Skeletal muscle tissue (tissue), 4 donors: Measurements from ENCODE around the gene SKIDA1. TPM values are rescaled to one million over a fixed set of nuclear protein-coding genes. Genes with fewer than 3 reads are reported as not detected.
A peak's percentile ranks its signal among the peaks of the same experiment; 100 is the strongest.

Experiments used
- H3K27ac ChIP-seq: one replicate; pipeline ENCODE4 v1.7.0; 2013; ENCODE audit warnings: mild to moderate bottlenecking, low read depth, low read length, inconsistent platforms
- H3K27me3 ChIP-seq, 3 donors: one replicate each; pipeline ENCODE4 v1.7.0; 2013; ENCODE audit warnings: low read length in 3 of 3; ENCODE audit not compliant: control insufficient read depth in 3 of 3, insufficient read depth in 3 of 3
- H3K36me3 ChIP-seq, 3 donors: one replicate each; pipeline ENCODE4 v1.7.0; 2013; ENCODE audit warnings: low read length in 3 of 3; ENCODE audit not compliant: control insufficient read depth in 3 of 3, insufficient read depth in 3 of 3
- H3K4me1 ChIP-seq, 3 donors: one replicate each; pipeline ENCODE4 v1.7.0; 2013; ENCODE audit warnings: low read length in 3 of 3, mild to moderate bottlenecking in 3 of 3; ENCODE audit not compliant: control insufficient read depth in 3 of 3, insufficient read depth in 3 of 3
- H3K4me3 ChIP-seq, 3 donors: one replicate each; pipeline ENCODE4 v1.7.0; 2013; ENCODE audit warnings: low read length in 3 of 3
- H3K9ac ChIP-seq, 3 donors: one replicate each; pipeline ENCODE4 v1.7.0; 2013; ENCODE audit warnings: low read length in 3 of 3, mild to moderate bottlenecking in 3 of 3, moderate library complexity in 2 of 3, low read depth in 1 of 3
- H3K9me3 ChIP-seq, 3 donors: one replicate each; pipeline ENCODE4 v1.7.0; 2013; ENCODE audit warnings: low read length in 3 of 3; ENCODE audit not compliant: control insufficient read depth in 3 of 3
- total RNA-seq: library from RNA; depleted of rRNA; stranded (reverse); fragments of >200 nt; gene quantifications from one replicate; pipeline ENCODE4 v1.2.3, GENCODE V29; 2014
- donor health status: Osteomylitis.

The SKIDA1 gene
- total RNA-seq, 1 donor from 2014 or later = 2.1 TPM

DNA sequence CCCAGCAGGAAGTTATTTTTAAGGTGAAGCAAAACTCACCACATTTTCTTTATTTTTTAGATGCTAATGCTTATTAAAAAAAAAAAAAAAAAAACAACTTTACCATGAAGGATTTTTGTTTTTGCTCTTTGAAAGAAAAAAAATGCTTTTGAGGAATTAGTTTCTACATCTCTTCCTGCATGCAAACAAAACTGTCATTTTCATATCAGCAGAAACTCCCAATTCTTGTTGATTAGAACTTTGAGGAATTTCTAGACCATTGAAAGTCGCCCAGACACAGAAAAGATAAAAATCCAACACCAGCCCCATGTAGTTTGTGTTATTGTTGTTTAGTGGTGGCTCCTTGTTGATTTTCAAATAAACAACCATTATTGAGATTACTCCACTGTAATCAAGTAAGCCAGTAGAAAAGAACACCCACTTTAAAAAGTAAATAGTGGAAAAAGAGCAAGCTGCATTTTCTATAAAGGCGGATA lies 14.3 kb downstream of the SKIDA1 start:
- no peak overlapping the region for H3K27ac ChIP-seq
- H3K36me3 ChIP-seq = no peaks in the 10 kb centered on the region
- H3K9me3 ChIP-seq = no peaks in the 10 kb centered on the region
- no peak overlapping the region for H3K4me3 ChIP-seq
- peaks cover 10 to 12% (median 11%) of the 10 kb centered on the region in 3 donors for H3K4me1 ChIP-seq
- H3K9ac ChIP-seq = no peak overlapping the region
- H3K27me3 ChIP-seq = peaks cover 0 to 19% (median 7%) of the 10 kb centered on the region in 3 donors

DNA sequence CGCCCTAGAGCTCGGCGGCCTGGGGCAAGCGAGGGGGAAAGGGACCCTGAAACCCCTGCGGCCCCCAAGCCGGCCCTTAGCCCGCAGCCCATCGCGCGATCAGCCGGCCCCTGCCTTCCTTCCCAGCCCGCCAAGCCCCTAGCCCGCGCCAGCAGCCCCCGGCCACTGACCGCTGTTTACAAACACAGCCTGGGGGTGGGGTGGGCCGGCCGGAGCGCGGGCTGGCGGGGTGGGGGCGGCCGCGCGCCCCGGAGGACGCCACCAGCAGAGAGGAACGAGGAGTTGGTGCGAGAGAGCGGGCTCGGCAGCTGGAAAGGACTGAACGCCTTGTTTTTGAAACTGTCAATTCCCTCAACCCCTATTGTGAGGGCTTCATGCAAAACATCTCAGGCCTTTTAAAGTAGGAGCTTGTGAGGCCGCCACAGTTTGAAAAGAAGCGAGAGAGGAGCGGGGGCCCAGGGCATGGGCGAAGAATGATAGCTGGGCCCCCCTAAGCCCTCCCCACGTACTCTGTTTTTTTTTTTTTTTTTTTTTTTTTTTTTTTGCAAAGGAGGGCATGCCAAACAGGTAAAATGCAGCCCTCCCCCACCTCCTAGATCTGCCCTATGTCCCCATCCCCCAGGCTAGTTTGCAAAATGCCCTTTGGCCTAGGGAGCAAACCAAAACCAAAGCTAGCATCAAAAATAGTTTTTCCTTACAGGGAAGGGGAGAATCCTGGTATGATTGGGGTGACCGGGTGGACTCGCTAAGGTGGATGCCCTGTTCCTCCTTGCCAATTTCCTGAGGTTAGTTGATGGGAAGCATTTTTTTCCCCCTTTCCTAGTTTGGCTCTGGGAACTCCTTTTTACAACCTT lies 15.0 kb downstream of the SKIDA1 start:
- Histone ChIP-seq H3K27me3 (peaks cover 0 to 19% (median 7%) of the 10 kb centered on the region in 3 donors), H3K4me3 (peak overlapping the region; percentile 11 to 54 (median 46)), H3K27ac (no peak overlapping the region), H3K4me1 (peaks cover 3 to 6% (median 4%) of the 10 kb centered on the region in 3 donors), H3K9ac (peak overlapping the region in 1 of 3 donors; percentile 18), H3K36me3 (no peaks in the 10 kb centered on the region), H3K9me3 (no peaks in the 10 kb centered on the region)

DNA sequence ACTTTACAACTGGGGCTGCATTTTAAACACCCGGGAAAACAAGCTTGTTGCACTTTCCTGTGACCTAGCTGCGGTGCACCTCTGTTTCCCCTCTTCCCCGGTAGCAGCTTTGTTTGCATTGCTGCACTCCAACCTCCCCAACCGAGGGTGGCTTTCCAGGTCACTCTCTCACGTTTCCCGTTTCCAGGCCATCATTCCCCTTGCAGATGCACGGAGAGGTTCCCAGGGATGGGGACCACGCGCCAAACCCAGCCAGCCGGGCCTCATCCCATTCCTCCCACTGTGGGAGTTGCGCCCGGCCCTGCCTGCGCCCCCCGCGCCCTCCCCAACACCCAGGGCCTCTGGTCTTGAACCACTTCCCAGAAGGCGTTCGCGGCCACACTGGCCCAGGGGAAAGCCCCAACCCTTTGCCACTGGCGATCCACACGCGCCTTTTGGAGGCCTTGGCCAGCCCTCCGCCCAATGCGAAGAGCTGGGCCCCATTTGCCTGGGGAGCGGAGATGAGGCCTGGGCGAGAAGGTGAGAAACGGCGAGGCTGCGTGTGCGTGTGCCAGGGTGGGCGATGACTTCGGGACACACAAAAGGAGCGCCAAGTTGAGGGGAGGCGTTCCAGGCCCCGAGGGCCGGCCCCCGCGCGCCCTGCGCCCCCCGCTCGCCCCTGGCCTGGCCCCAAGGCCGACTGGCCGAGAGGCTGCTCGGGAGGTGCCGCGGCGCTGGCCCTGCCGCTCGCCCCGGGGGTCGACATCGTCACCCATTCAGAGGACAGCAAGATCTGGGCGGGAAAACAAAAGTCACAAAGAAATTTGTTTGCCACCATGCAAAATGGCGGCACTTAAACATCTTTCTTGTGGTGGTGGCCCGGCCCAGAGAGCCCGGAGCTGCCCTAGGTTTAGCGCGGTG lies 15.9 kb downstream of the SKIDA1 start:
- H3K36me3 ChIP-seq = no peaks in the 10 kb centered on the region
- peak overlapping the region; percentile 11 to 54 (median 46) for H3K4me3 ChIP-seq
- peak overlapping the region in 1 of 3 donors; percentile 18 for H3K9ac ChIP-seq
- H3K9me3 ChIP-seq = no peaks in the 10 kb centered on the region
- H3K27ac ChIP-seq = no peak overlapping the region
- peaks cover 0 to 19% (median 3%) of the 10 kb centered on the region in 3 donors for H3K27me3 ChIP-seq
- H3K4me1 ChIP-seq = peaks cover 0 to 6% (median 3%) of the 10 kb centered on the region in 3 donors

DNA sequence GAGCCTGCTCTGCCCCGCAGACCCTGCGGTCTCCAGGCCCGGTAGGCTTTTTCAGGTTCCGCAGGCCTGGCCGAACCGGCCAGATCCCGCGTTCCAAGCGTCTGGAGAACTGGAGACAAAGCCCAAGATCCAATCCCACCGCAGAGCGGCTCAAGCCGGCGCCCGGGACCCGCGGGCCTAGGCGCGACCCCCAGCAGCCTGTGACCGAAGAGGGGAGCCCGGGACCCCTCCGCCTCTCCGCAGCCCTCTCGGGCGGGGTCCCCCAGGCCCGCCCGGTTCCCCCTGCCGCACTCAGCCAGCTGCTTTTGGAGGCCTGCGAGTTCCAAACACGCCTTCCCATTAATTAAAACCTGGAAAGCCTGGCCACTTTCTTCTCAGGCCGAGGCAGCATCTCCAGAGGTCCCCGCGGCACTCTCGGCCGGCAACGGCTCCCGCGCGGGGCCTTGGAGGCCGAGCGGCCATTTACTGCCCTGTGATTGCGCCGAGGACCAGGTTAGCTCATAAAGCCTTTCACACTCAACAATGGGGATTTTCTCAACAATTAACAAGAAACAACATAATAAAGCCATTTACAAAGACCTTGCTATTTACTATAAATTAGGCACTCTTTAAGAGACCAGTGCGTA lies 16.7 kb downstream of the SKIDA1 start:
- Histone ChIP-seq H3K9me3 (no peaks in the 10 kb centered on the region), H3K27ac (no peak overlapping the region), H3K27me3 (peaks cover 0 to 19% (median 3%) of the 10 kb centered on the region in 3 donors), H3K9ac (no peak overlapping the region), H3K4me3 (no peak overlapping the region), H3K36me3 (no peaks in the 10 kb centered on the region), H3K4me1 (peaks cover 0 to 6% (median 3%) of the 10 kb centered on the region in 3 donors)

DNA sequence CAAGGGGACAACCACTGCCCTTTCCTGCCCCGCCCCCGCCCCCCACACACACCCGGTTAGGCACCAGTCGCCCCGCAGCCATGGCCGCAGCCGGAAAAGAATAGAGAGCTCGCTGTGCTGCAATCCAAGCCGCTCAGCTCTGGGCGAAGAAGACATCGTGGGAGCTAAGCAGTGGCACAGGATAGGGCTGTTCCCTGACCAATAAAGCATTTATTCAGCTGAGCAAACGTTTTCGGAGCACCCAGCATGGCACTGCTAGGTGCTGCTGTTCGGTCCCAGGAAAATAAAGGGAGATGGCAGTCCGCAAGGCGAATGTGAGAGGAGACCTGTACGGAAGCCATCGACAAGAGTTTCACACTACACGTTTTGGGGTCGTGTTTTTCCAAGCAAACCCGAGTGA lies 18.3 kb downstream of the SKIDA1 start:
- no peaks in the 10 kb centered on the region for H3K36me3 ChIP-seq
- H3K27ac ChIP-seq = no peak overlapping the region
- H3K9me3 ChIP-seq = no peaks in the 10 kb centered on the region
- H3K9ac ChIP-seq = no peak overlapping the region
- H3K4me1 ChIP-seq = peaks cover 0 to 6% (median 3%) of the 10 kb centered on the region in 3 donors
- peaks cover 0 to 19% (median 3%) of the 10 kb centered on the region in 3 donors for H3K27me3 ChIP-seq
- no peak overlapping the region for H3K4me3 ChIP-seq

DNA sequence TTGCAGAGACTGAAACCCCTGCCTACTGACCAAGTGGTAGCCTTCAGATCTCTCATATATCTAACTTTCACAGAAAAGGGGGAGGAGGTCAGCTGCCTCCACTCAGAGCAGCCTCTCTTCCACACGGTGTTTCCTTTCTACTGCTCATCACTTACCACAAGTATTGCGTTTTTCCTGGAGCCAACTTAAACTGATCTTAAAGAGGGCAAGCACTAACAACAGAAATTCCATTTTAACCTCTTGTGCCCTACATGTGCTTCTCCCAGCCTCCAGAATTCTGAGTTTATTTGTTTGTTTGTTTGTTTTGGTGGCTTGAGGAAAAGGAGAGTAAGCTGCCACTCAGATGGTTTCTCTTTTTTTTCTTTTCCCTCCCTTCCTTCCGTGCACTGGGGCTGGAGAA lies 19.1 kb downstream of the SKIDA1 start:
- Histone ChIP-seq H3K27me3 (peaks cover 0 to 20% (median 3%) of the 10 kb centered on the region in 3 donors), H3K4me3 (no peak overlapping the region), H3K9ac (no peak overlapping the region), H3K4me1 (peaks cover 0 to 6% (median 3%) of the 10 kb centered on the region in 3 donors), H3K27ac (no peak overlapping the region), H3K9me3 (no peaks in the 10 kb centered on the region), H3K36me3 (no peaks in the 10 kb centered on the region)

DNA sequence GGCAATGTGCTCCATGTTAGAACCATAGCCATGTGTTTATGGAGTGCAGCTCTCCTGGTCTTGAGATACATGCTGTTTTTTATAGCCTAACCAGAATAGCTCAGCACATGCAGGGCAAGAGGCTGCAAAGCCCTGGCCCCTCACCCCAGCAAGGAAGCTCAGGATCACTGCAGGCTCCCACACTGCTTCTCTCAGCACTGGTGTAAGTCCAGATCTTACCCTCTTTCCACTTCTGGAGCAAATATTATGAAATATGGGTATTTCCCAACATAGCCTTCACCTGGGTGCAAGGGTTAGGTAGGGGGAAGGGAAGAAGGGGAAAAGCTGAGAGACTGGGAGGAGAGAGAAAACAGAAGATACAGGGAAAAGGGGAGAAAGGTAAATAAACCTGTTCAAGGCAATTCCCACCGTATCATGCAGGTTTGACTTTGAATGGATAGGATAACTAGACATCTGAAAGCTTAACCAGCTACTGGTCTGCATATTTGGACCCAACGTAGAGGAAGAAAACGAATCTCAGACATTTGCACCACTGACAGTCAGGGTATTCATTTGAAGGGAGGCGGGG lies 19.7 kb downstream of the SKIDA1 start:
- Histone ChIP-seq H3K9me3 (no peaks in the 10 kb centered on the region), H3K27me3 (peaks cover 0 to 24% (median 3%) of the 10 kb centered on the region in 3 donors), H3K4me1 (peaks cover 0 to 5% (median 3%) of the 10 kb centered on the region in 3 donors), H3K27ac (no peak overlapping the region), H3K36me3 (no peaks in the 10 kb centered on the region), H3K9ac (no peak overlapping the region), H3K4me3 (no peak overlapping the region)

DNA sequence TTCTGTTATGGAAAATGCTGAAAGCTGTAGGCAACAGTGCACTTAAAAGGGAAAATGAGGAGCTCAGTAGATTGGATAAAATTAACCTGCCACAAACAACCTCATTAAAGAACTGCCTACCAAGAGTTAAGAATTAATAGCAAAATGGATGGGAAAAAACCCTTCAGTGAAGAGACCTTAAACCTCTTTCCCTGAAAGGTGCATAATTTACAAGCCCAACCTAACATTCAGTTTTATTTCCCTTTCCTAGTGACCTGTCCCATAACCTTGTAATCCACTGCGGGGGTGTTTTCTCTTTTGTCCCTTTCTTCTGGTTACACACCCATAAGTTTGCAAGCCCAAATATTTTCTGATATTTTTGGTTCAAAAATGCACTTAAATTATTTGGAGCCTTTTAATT lies 21.9 kb downstream of the SKIDA1 start:
- Histone ChIP-seq H3K36me3 (no peaks in the 10 kb centered on the region), H3K9ac (no peak overlapping the region)

DNA sequence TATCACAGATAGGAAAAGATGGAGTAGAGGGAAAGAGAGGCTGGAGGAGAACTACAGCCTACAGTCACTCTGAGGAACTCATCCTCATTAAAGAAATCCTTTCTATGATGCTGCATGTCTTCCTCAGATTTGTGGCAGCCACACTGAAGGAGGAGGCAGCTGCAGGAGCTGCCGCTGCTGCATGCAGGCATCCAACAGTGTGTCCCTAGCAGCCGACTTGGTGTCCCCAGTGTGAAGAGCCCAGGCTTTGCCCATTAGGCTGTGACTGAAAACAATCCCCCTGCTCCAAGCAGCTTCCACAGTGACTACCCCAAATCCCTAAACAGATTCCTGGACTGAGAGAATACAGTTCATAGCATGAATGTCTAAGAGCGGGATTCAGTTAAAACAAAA lies 23.1 kb downstream of the SKIDA1 start:
- H3K27me3 ChIP-seq = peaks cover 4 to 31% (median 6%) of the 10 kb centered on the region in 3 donors
- H3K4me1 ChIP-seq = peaks cover 2 to 8% (median 4%) of the 10 kb centered on the region in 3 donors
- no peak overlapping the region for H3K27ac ChIP-seq
- no peak overlapping the region for H3K4me3 ChIP-seq
- no peaks in the 10 kb centered on the region for H3K9me3 ChIP-seq
- no peaks in the 10 kb centered on the region for H3K36me3 ChIP-seq
- H3K9ac ChIP-seq = no peak overlapping the region

More for the DNA sequence above, 21.9 kb downstream of the SKIDA1 start:
- Histone ChIP-seq H3K4me3 (no peak overlapping the region), H3K4me1 (peaks cover 0 to 7% (median 4%) of the 10 kb centered on the region in 3 donors), H3K27ac (no peak overlapping the region), H3K27me3 (peaks cover 4 to 34% (median 6%) of the 10 kb centered on the region in 3 donors), H3K9me3 (no peaks in the 10 kb centered on the region)
